ENCODE measurements around the gene EXOSC2.

Gene EXOSC2

DNA sequence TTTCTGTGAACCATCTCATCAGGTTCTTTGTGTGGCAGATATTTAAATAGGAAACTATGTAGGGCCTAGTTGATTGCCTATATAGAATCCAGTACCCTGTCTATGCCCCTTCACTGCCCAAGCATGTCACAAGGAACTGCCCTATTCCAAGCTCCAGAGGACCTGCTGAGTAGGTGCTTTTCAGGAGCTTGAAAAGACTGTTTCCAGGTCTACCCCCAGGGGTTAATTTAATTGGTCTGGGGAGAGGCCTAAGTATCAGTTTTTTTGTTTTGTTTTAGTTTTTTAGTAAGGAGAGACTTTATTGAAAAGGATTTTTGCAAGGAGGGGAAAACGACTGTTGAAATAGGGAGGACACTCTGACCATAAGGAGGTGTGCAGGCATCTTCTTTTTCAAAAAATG, 43.3 kb downstream of the EXOSC2 start:
- no peak for DNase-seq (ENCODE audit: low read depth, low spot score)
- Histone ChIP-seq H3K4me3 (ENCODE audit: low read length) (no peak overlapping the region), H3K27ac (ENCODE audit: low read length) (no peak overlapping the region), H3K4me1 (ENCODE audit: control insufficient read depth, insufficient read depth, low read length) (no peaks in the 10 kb centered on the region), H3K27me3 (ENCODE audit: control insufficient read depth, insufficient read depth, low read length) (no peaks in the 10 kb centered on the region), H3K9me3 (ENCODE audit: control insufficient read depth, insufficient read depth, low read length) (no peaks in the 10 kb centered on the region), H3K36me3 (ENCODE audit: control insufficient read depth, insufficient read depth, low read length) (no peaks in the 10 kb centered on the region)
- 100% methylated on average over 1 of the region's 1 CpG for WGBS (ENCODE audit: insufficient coverage, insufficient read length)

DNA sequence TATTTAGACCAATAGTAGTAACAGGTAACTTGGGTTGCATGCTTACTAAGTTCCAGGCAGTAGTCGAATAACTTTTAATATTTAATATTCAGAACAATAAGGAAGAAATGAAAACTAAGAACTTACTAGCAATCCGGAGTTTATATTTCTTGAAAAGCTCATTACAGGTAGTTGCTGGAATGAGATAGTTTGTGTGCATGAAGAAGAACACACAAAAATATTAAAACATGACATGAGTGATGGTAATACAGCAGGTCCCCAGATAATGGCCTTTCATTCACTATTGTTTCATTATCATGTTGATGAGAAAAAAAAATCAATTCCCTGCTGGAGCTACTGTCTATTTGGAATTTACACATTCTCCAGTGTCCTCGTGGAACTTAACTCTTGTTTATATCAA, 44.7 kb downstream of the EXOSC2 start:
- no peak for DNase-seq (ENCODE audit: low read depth, low spot score)
- H3K27ac ChIP-seq (ENCODE audit: low read length): no peak overlapping the region
- no peaks in the 10 kb centered on the region for H3K4me1 ChIP-seq (ENCODE audit: control insufficient read depth, insufficient read depth, low read length)
- no peak overlapping the region for H3K4me3 ChIP-seq (ENCODE audit: low read length)
- no CpG with 5 or more reads among the region's 3 CpGs for WGBS (ENCODE audit: insufficient coverage, insufficient read length)
- no peaks in the 10 kb centered on the region for H3K9me3 ChIP-seq (ENCODE audit: control insufficient read depth, insufficient read depth, low read length)
- H3K36me3 ChIP-seq (ENCODE audit: control insufficient read depth, insufficient read depth, low read length): no peaks in the 10 kb centered on the region
- H3K27me3 ChIP-seq (ENCODE audit: control insufficient read depth, insufficient read depth, low read length): no peaks in the 10 kb centered on the region

DNA sequence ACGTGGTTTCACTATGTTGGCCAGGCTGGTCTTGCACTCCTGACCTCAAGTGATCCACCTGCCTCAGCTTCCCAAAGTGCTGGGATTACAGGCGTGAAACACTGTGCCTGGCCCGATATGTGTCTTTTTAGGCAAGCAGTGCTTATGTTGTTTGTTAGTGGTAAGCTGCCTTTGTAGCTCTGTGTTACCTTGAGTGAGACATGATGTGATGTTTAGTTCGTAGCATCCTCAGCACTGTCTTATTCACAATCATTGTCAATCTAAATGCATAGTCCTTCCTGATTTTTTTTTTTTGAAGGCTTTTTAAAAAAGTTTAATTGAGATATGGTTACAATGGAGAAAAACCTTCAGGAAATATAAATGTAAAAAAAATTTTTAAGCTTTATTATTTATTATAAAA, 45.5 kb downstream of the EXOSC2 start:
- no peak for DNase-seq (ENCODE audit: low read depth, low spot score)
- no peak overlapping the region for H3K4me3 ChIP-seq (ENCODE audit: low read length)
- H3K27ac ChIP-seq (ENCODE audit: low read length): no peak overlapping the region
- no peaks in the 10 kb centered on the region for H3K36me3 ChIP-seq (ENCODE audit: control insufficient read depth, insufficient read depth, low read length)
- WGBS (ENCODE audit: insufficient coverage, insufficient read length): no CpG with 5 or more reads among the region's 4 CpGs
- no peaks in the 10 kb centered on the region for H3K9me3 ChIP-seq (ENCODE audit: control insufficient read depth, insufficient read depth, low read length)
- H3K27me3 ChIP-seq (ENCODE audit: control insufficient read depth, insufficient read depth, low read length): no peaks in the 10 kb centered on the region
- H3K4me1 ChIP-seq (ENCODE audit: control insufficient read depth, insufficient read depth, low read length): no peaks in the 10 kb centered on the region

DNA sequence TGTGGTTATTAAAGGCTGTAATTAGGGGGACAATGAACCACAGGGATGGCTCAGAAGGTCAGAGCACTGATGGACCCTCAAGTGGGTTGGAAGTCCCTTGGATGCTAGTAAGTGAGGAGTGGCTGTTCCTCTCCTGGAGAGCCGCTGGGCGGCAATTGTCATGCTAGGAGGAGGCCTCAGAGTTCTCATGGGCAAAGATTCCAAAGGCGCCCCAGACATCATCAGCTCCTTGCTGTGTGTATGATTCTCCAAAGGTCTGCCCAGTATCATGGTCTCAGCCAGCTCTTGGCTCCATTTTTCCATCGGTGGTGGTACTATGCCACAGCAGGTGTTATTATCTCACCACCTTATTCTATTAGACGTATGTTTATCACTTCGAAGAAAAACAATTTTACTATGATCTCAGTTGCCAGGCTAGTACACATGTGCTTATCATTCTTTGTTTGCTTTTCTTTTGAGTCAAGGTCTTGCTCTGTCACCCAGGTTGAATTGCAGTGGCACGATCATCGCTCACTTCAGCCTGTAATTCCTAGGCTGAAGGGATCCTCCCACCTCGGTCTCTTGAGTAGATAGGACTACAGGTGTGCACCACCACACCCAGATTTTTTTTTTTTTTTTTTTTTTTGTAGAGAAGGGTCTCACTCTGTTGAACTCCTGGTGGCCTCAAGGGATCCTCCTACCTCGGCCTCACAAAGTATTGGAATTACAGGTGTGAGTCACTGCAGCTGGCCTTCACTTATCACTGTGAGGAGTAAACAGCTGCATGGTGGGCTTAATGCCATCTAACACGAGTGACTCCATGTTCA, 46.8 kb downstream of the EXOSC2 start:
- Histone ChIP-seq H3K27me3 (ENCODE audit: control insufficient read depth, insufficient read depth, low read length) (no peaks in the 10 kb centered on the region), H3K4me3 (ENCODE audit: low read length) (no peak overlapping the region), H3K27ac (ENCODE audit: low read length) (no peak overlapping the region), H3K9me3 (ENCODE audit: control insufficient read depth, insufficient read depth, low read length) (no peaks in the 10 kb centered on the region), H3K4me1 (ENCODE audit: control insufficient read depth, insufficient read depth, low read length) (no peaks in the 10 kb centered on the region), H3K36me3 (ENCODE audit: control insufficient read depth, insufficient read depth, low read length) (no peaks in the 10 kb centered on the region)
- DNase-seq (ENCODE audit: low read depth, low spot score): no peak
- no CpG with 5 or more reads among the region's 11 CpGs for WGBS (ENCODE audit: insufficient coverage, insufficient read length)

DNA sequence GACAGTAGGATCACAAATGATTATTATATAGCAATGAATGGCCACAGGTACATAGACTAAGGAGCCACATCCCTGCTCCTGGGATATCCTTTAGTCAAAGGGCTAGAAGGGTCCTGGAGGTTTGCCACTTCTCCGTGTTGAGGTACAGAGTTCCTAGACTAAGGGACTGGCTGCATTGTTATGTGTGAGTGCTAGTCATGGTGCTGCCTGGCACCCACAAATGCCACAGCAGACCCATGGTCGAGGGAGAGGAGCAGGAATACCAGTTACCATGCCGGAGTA, 47.4 kb downstream of the EXOSC2 start:
- H3K27ac ChIP-seq (ENCODE audit: low read length): no peak overlapping the region
- H3K27me3 ChIP-seq (ENCODE audit: control insufficient read depth, insufficient read depth, low read length): no peaks in the 10 kb centered on the region
- H3K9me3 ChIP-seq (ENCODE audit: control insufficient read depth, insufficient read depth, low read length): no peaks in the 10 kb centered on the region
- no CpG with 5 or more reads among the region's 3 CpGs for WGBS (ENCODE audit: insufficient coverage, insufficient read length)
- DNase-seq (ENCODE audit: low read depth, low spot score): no peak
- no peak overlapping the region for H3K4me3 ChIP-seq (ENCODE audit: low read length)
- no peaks in the 10 kb centered on the region for H3K36me3 ChIP-seq (ENCODE audit: control insufficient read depth, insufficient read depth, low read length)
- H3K4me1 ChIP-seq (ENCODE audit: control insufficient read depth, insufficient read depth, low read length): no peaks in the 10 kb centered on the region

DNA sequence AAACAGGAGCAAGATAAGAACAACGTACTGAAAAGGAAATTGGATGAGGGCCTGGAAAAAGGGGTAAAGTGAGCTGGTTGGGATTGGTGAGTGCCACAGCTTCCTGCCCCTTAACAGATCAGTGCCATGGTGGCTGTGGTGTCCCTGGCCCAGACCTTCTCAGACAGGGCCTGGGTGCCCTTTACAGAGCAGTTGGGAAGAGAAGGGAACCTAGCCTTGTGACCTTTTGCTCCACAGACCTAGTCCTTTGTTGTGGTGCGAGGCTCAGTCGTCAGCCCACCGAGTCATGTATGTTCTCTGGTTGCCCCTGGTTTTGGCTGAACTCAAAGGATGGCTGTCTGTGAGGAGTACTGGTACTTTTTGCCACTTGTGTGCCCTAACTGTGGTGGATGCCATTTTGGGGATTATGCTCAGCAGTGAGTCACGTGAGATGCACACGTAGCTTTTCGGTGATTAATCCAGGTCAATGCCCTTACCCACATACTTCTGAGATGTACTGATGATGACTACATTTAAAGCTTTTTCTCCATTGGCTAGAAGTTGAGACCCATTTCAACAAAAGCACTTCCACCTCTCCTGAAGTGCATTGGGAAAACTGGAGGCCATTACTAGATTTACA, 48.4 kb downstream of the EXOSC2 start:
- no CpG with 5 or more reads among the region's 7 CpGs for WGBS (ENCODE audit: insufficient coverage, insufficient read length)
- Histone ChIP-seq H3K36me3 (ENCODE audit: control insufficient read depth, insufficient read depth, low read length) (no peaks in the 10 kb centered on the region), H3K9me3 (ENCODE audit: control insufficient read depth, insufficient read depth, low read length) (no peaks in the 10 kb centered on the region), H3K27ac (ENCODE audit: low read length) (no peak overlapping the region), H3K27me3 (ENCODE audit: control insufficient read depth, insufficient read depth, low read length) (no peaks in the 10 kb centered on the region), H3K4me3 (ENCODE audit: low read length) (no peak overlapping the region), H3K4me1 (ENCODE audit: control insufficient read depth, insufficient read depth, low read length) (no peaks in the 10 kb centered on the region)
- DNase-seq (ENCODE audit: low read depth, low spot score): no peak

DNA sequence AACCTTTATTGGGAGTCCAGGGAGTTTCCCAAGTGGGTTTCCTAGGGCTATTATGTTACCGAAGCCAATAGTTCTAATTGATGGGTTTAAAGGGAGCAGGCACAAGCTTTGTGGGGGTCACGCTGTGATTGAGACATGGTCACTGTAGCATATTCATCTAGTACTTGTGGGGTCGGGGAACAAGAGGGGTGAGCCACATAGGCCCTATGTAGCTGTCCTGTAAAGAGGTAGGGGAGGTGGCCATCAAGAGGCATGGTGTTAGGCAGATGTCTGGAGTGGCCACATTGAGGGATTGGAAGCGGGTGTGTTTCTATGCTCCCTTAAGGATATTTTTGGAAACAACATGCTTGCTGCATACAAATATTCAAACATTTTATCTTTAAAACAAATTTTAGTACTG, 50.1 kb downstream of the EXOSC2 start:
- no peak for DNase-seq (ENCODE audit: low read depth, low spot score)
- H3K4me3 ChIP-seq (ENCODE audit: low read length): no peak overlapping the region
- no peaks in the 10 kb centered on the region for H3K4me1 ChIP-seq (ENCODE audit: control insufficient read depth, insufficient read depth, low read length)
- WGBS (ENCODE audit: insufficient coverage, insufficient read length): no CpG with 5 or more reads among the region's 4 CpGs
- no peaks in the 10 kb centered on the region for H3K27me3 ChIP-seq (ENCODE audit: control insufficient read depth, insufficient read depth, low read length)
- H3K9me3 ChIP-seq (ENCODE audit: control insufficient read depth, insufficient read depth, low read length): no peaks in the 10 kb centered on the region
- no peaks in the 10 kb centered on the region for H3K36me3 ChIP-seq (ENCODE audit: control insufficient read depth, insufficient read depth, low read length)
- H3K27ac ChIP-seq (ENCODE audit: low read length): no peak overlapping the region

DNA sequence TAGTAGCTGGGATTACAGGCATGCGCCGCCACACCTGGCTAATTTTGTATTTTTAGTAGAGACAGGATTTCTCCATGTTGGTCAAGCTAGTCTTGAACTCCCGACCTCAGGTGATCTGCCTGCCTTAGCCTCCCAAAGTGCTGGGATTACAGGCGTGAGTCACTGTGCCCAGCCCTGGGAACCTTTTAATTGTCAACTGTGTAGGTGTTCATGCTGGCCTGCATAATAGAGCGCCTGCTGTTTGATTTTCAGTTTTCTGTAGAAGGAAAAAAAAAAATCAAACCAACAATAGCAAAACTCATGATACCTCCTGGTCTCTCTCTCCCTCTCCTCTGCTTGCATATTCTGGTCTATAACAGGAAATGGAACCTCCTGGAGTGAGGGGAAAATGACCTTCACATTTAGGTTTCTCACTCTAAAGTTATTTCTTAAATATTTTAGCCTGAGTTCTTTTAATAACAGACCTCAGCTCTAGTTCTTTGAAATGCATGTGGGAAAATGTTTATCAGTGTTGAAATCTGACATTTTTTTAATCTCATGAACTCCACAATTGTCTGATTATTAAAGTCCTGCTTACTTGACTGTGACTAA, 51.7 kb downstream of the EXOSC2 start:
- no peaks in the 10 kb centered on the region for H3K27me3 ChIP-seq (ENCODE audit: control insufficient read depth, insufficient read depth, low read length)
- H3K27ac ChIP-seq (ENCODE audit: low read length): no peak overlapping the region
- WGBS (ENCODE audit: insufficient coverage, insufficient read length): no CpG with 5 or more reads among the region's 5 CpGs
- H3K36me3 ChIP-seq (ENCODE audit: control insufficient read depth, insufficient read depth, low read length): no peaks in the 10 kb centered on the region
- H3K4me3 ChIP-seq (ENCODE audit: low read length): no peak overlapping the region
- DNase-seq (ENCODE audit: low read depth, low spot score): no peak
- H3K9me3 ChIP-seq (ENCODE audit: control insufficient read depth, insufficient read depth, low read length): no peaks in the 10 kb centered on the region
- no peaks in the 10 kb centered on the region for H3K4me1 ChIP-seq (ENCODE audit: control insufficient read depth, insufficient read depth, low read length)

DNA sequence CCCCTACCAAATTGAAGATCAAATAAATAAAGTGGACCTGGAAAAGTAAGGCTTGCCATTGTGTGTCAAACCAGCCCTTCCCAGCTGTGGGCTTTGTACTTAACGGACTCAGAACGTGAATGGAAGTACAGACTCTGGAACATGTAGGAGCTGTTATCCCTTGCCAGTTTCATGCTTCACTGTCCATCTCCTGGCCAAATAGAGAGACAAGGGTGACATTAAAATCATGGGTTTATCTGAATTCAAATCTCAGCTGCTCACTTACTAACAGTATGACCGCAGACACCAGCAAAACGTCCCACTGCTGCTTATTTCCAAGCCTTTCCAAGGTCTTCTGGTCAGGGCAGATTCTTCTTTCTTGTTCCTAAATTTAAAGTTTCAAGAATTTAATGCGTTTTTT, 52.2 kb downstream of the EXOSC2 start:
- H3K4me1 ChIP-seq (ENCODE audit: control insufficient read depth, insufficient read depth, low read length): no peaks in the 10 kb centered on the region
- no peaks in the 10 kb centered on the region for H3K27me3 ChIP-seq (ENCODE audit: control insufficient read depth, insufficient read depth, low read length)
- whole genome bisulfite sequencing (ENCODE audit: insufficient coverage, insufficient read length): no CpG with 5 or more reads among the region's 5 CpGs
- no peaks in the 10 kb centered on the region for H3K36me3 ChIP-seq (ENCODE audit: control insufficient read depth, insufficient read depth, low read length)
- DNase-seq (ENCODE audit: low read depth, low spot score): no peak
- H3K9me3 ChIP-seq (ENCODE audit: control insufficient read depth, insufficient read depth, low read length): no peaks in the 10 kb centered on the region
- no peak overlapping the region for H3K4me3 ChIP-seq (ENCODE audit: low read length)
- no peak overlapping the region for H3K27ac ChIP-seq (ENCODE audit: low read length)

DNA sequence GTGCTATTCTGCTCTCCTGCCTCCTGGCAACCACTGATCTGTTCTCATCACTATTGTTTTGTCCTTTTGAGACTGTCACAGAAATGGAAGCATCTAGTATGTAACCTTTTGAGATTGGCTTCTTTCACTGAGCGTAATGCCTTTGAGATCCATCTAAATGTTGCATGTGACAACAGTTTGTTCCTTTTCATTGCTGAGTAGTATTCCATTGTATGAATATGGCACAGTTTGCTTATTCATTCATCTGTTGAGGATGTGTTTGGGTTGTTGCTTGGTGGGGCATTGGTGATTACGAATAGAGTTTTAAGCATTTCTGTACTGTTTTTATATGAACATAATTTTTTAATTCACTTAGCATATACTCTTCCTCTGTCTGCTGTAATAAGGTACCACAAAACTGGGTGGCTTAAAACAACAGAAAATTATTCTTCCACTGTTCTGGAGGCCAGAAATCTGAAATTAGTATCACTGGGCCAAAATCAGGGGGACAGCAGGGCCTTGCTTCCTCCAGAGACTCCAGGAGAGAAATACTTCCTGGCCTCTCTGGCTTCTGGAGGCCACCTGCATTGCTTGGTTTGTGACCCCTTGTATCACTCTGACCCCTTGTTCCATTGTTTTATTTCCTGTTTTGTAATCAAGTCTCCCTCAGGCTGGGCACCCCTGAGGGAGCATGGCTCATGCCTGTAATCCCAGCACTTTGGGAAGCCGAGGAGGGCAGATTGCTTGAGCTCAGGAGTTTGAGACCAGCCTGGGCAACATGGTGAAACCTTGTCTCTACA, 53.0 kb downstream of the EXOSC2 start:
- no peak for DNase-seq (ENCODE audit: low read depth, low spot score)
- H3K27ac ChIP-seq (ENCODE audit: low read length): no peak overlapping the region
- H3K4me1 ChIP-seq (ENCODE audit: control insufficient read depth, insufficient read depth, low read length): no peaks in the 10 kb centered on the region
- no CpG with 5 or more reads among the region's 3 CpGs for WGBS (ENCODE audit: insufficient coverage, insufficient read length)
- no peaks in the 10 kb centered on the region for H3K27me3 ChIP-seq (ENCODE audit: control insufficient read depth, insufficient read depth, low read length)
- no peaks in the 10 kb centered on the region for H3K36me3 ChIP-seq (ENCODE audit: control insufficient read depth, insufficient read depth, low read length)
- no peaks in the 10 kb centered on the region for H3K9me3 ChIP-seq (ENCODE audit: control insufficient read depth, insufficient read depth, low read length)
- no peak overlapping the region for H3K4me3 ChIP-seq (ENCODE audit: low read length)
